Keratinocyte (primary cell): ENCODE results near the gene RTN4IP1. TPM values are rescaled to one million over a fixed set of nuclear protein-coding genes. Genes with fewer than 3 reads are reported as not detected.

ENCODE experiments used
- DNase-seq: peaks from one replicate; pipeline ENCODE4 v3.0.0-alpha.2; 2011; ENCODE audit warnings: low read depth, missing footprints, low spot score
- FAIRE-seq: peaks from 2 replicates; lab custom pipeline; 2011; peaks lifted over from hg19 to GRCh38; lab: Jason Lieb, UNC
- H2AFZ ChIP-seq: 2 replicates; pipeline ENCODE4 v1.6.0; 2012; ENCODE audit warnings: low read length, control low read depth, inconsistent platforms; ENCODE audit not compliant: control insufficient read depth
- H3K27ac ChIP-seq: 2 replicates; pipeline ENCODE4 v1.5.1; 2011; ENCODE audit warnings: low read length; ENCODE audit not compliant: control insufficient read depth, insufficient read depth
- H3K27me3 ChIP-seq: 3 replicates; pipeline ENCODE4 v1.6.0; 2011; ENCODE audit warnings: low read length; ENCODE audit not compliant: control insufficient read depth, insufficient read depth; ENCODE audit errors: extremely low read depth
- H3K36me3 ChIP-seq, 2 experiments: 2 replicates in 1 of 2; 3 replicates in 1 of 2; pipeline ENCODE4 v1.5.1; 2011; ENCODE audit warnings: low read length in 2 of 2, mild to moderate bottlenecking in 1 of 2; ENCODE audit not compliant: control insufficient read depth in 2 of 2, insufficient read depth in 2 of 2; ENCODE audit errors: extremely low read depth in 1 of 2
- H3K4me1 ChIP-seq: 3 replicates; pipeline ENCODE4 v1.5.1; 2011; ENCODE audit warnings: low read length; ENCODE audit not compliant: control insufficient read depth, insufficient read depth; ENCODE audit errors: extremely low read depth
- H3K4me2 ChIP-seq: 3 replicates; pipeline ENCODE4 v1.6.0; 2011; ENCODE audit warnings: low read depth, low read length; ENCODE audit not compliant: control insufficient read depth, insufficient read depth; ENCODE audit errors: extremely low read depth
- H3K4me3 ChIP-seq, 3 experiments: fragments of 200-600 bp in 1 of 3; sonication (generic) in 1 of 3; 2 replicates in 2 of 3; 3 replicates in 1 of 3; pipeline ENCODE4 v1.5.1; 2011 to 2016; ENCODE audit warnings: low read length in 3 of 3, mild to moderate bottlenecking in 3 of 3, control low read depth in 2 of 3, inconsistent platforms in 1 of 3, low read depth in 1 of 3, mixed read lengths in 1 of 3, mixed run types in 1 of 3, moderate library complexity in 1 of 3; ENCODE audit not compliant: control insufficient read depth in 2 of 3, insufficient read depth in 2 of 3; ENCODE audit errors: extremely low read depth in 1 of 3
- H3K79me2 ChIP-seq: 2 replicates; pipeline ENCODE4 v1.6.0; 2012; ENCODE audit warnings: low read length; ENCODE audit not compliant: control insufficient read depth, insufficient read depth
- H3K9ac ChIP-seq: 3 replicates; pipeline ENCODE4 v1.6.0; 2011; ENCODE audit warnings: low read length; ENCODE audit not compliant: control insufficient read depth, insufficient read depth; ENCODE audit errors: extremely low read depth
- H3K9me1 ChIP-seq: 3 replicates; pipeline ENCODE4 v1.6.0; 2011; ENCODE audit warnings: low read length; ENCODE audit not compliant: control insufficient read depth, insufficient read depth; ENCODE audit errors: extremely low read depth
- H3K9me3 ChIP-seq: 2 replicates; pipeline ENCODE4 v1.5.1; 2012; ENCODE audit warnings: low read depth, low read length; ENCODE audit not compliant: control insufficient read depth
- H4K20me1 ChIP-seq: 3 replicates; pipeline ENCODE4 v1.6.0; 2011; ENCODE audit warnings: low read length; ENCODE audit not compliant: control insufficient read depth, insufficient read depth; ENCODE audit errors: extremely low read depth
- CTCF ChIP-seq, 3 experiments: IDR thresholded peaks in 1 of 3; conservative IDR thresholded peaks in 1 of 3; optimal IDR thresholded peaks in 1 of 3; 2 replicates in 2 of 3; 3 replicates in 1 of 3; pipeline versions ENCODE3 to v1.5.1; 2011; ENCODE audit warnings: low read length in 3 of 3, mild to moderate bottlenecking in 3 of 3, moderate library complexity in 2 of 3, control low read depth in 1 of 3, inconsistent platforms in 1 of 3; ENCODE audit not compliant: insufficient read depth in 2 of 3; ENCODE audit errors: extremely low read depth in 1 of 3
- EZH2 ChIP-seq: IDR thresholded peaks from one replicate; pipeline ENCODE4 v1.6.1; 2012; ENCODE audit warnings: inconsistent platforms, mild to moderate bottlenecking, low read length, moderate library complexity
- dilution Hi-C: fragments of 300-500 bp; cut with MboI; formaldehyde crosslinking; loops from one replicate; pipeline ENCODE4 v1.7.0; 2020; ENCODE audit warnings: low sequenced_read_pairs; ENCODE audit not compliant: extremely low pct_ligation_motif_present
- polyA plus RNA-seq, 5 experiments: library from polyadenylated mRNA; depleted of rRNA in 3 of 5; stranded (reverse) in 3 of 5; stranded (forward) in 1 of 5; unstranded in 1 of 5; fragments of >200 nt; gene quantifications; 1 replicate in 1 of 5; 2 replicates in 3 of 5; 3 replicates in 1 of 5; pipeline versions ENCODE4 v1.2.1 to v1.2.3, GENCODE V29; 2011 to 2012; ENCODE audit warnings: missing spikeins in 2 of 5, low read depth in 1 of 5, low replicate concordance in 1 of 5

The RTN4IP1 gene
- polyA plus RNA-seq, 1 donor (not counting 4 experiments of a cell fraction or from before 2014, with no cell fraction given): 8.0 TPM

- peak overlapping the region; percentile 92 for H3K4me2 ChIP-seq
- no peaks in the 10 kb centered on the region for H3K9me1 ChIP-seq
- peak overlapping the region; percentile 99 for H3K27ac ChIP-seq
- H4K20me1 ChIP-seq: no peaks in the 10 kb centered on the region
- peaks cover 59% of the 10 kb centered on the region for H3K4me1 ChIP-seq
- H3K4me3 ChIP-seq: peak overlapping the region; percentile 21 to 58 (median 56)
- FAIRE-seq: peak; percentile 44
- peak overlapping the region; percentile 75 for H3K9ac ChIP-seq
- no peak for DNase-seq
- peaks cover 3 to 22% of the 10 kb centered on the region in 2 experiments for H3K36me3 ChIP-seq
- H2AFZ ChIP-seq: no peak overlapping the region
- no peaks in the 10 kb centered on the region for H3K9me3 ChIP-seq
- H3K27me3 ChIP-seq: no peaks in the 10 kb centered on the region
- TF ChIP-seq CTCF (optimal IDR thresholded peaks at IDR 0.05 in 1 of 3, IDR thresholded peaks at IDR 0.05 in 1 of 3, conservative IDR thresholded peaks at IDR 0.05 in 1 of 3; ENCODE audit: extremely low read depth in 1 of 3, insufficient read depth in 2 of 3, low read length in 3 of 3) (no peak), EZH2 (no peak)
- dilution Hi-C loops: no loop called here
- peaks cover 43% of the 10 kb centered on the region for H3K79me2 ChIP-seq
Measured at GRCh38 chr6:106528521-106528920, 100.8 kb downstream of the RTN4IP1 start.

DNA sequence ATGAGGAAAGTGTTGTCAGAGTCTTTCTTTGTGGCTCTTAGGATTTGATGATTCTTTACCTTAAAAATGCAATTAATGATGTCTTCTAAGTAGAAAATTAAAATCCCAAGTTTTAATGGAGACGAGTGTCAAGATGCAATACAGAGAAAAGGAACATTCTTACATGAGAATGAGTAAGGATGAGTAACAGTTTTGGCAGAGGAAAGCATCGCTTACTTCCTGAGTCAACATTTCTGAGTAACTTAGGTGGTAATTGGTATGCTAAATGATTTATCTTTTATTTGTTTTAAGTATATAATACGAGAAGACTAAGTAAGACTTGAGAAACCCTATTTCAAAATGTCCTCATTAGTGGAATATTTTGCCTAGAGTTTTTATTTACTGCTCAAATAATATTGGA, 101.3 kb downstream of the RTN4IP1 start:
- peaks cover 42% of the 10 kb centered on the region for H3K79me2 ChIP-seq
- no peaks in the 10 kb centered on the region for H3K9me1 ChIP-seq
- H3K4me3 ChIP-seq: peak overlapping the region; percentile 20 to 74 (median 64)
- peak overlapping the region; percentile 99 for H3K27ac ChIP-seq
- H4K20me1 ChIP-seq: no peaks in the 10 kb centered on the region
- peak; percentile 91 for FAIRE-seq
- no peaks in the 10 kb centered on the region for H3K27me3 ChIP-seq
- dilution Hi-C loops: no loop called here
- no peak for TF ChIP-seq CTCF (optimal IDR thresholded peaks at IDR 0.05 in 1 of 3, IDR thresholded peaks at IDR 0.05 in 1 of 3, conservative IDR thresholded peaks at IDR 0.05 in 1 of 3; ENCODE audit: extremely low read depth in 1 of 3, insufficient read depth in 2 of 3, low read length in 3 of 3)
- no peak for TF ChIP-seq EZH2
- H3K36me3 ChIP-seq: peaks cover 3 to 17% of the 10 kb centered on the region in 2 experiments
- H3K9me3 ChIP-seq: no peaks in the 10 kb centered on the region
- peaks cover 55% of the 10 kb centered on the region for H3K4me1 ChIP-seq
- H3K4me2 ChIP-seq: peak overlapping the region; percentile 92
- H2AFZ ChIP-seq: no peak overlapping the region
- peak; percentile 64 for DNase-seq
- peak overlapping the region; percentile 75 for H3K9ac ChIP-seq
